H1 (cell line): Measurements from ENCODE around the gene SH3RF2. TPM values are rescaled to one million over a fixed set of nuclear protein-coding genes. Genes with fewer than 3 reads are reported as not detected.

ENCODE experiments used
- CTCF ChIA-PET: fragments of 300-600 bp; sonication (Branson Sonifier 250); formaldehyde crosslinking; loops from one replicate; lab custom pipeline; 2021; ENCODE audit not compliant: partially characterized antibody; lab: Charles Lee
- POLR2A ChIA-PET: fragments of 300-600 bp; sonication (Branson Sonifier 250); formaldehyde crosslinking; loops from one replicate; lab custom pipeline; 2021; ENCODE audit warnings: inconsistent platforms; ENCODE audit not compliant: partially characterized antibody; lab: Charles Lee
- DNase-seq, 2 experiments: peaks; one replicate each; pipeline versions ENCODE4 v3.0.0 to v3.0.0-alpha.2; 2010 to 2022; ENCODE audit warnings: low spot score in 2 of 2, low read depth in 1 of 2, mixed read lengths in 1 of 2
- FAIRE-seq: peaks from 2 replicates; lab custom pipeline; 2011; peaks lifted over from hg19 to GRCh38; lab: Jason Lieb, UNC
- H2AFZ ChIP-seq: 2 replicates; pipeline ENCODE4 v1.8.1; 2012; ENCODE audit warnings: low read length, inconsistent platforms
- H2AK5ac ChIP-seq: 2 replicates; pipeline ENCODE4 v1.6.1; 2013; ENCODE audit warnings: low read depth, low read length
- H2BK120ac ChIP-seq: replicated peaks from 2 replicates; pipeline ENCODE3; 2013; ENCODE audit warnings: low read depth, low read length, inconsistent platforms
- H2BK12ac ChIP-seq: 2 replicates; pipeline ENCODE4 v1.6.1; 2013; ENCODE audit warnings: low read depth, low read length
- H2BK15ac ChIP-seq: 2 replicates; pipeline ENCODE4 v1.6.1; 2013; ENCODE audit warnings: low read length
- H2BK20ac ChIP-seq: 2 replicates; pipeline ENCODE4 v1.6.1; 2013; ENCODE audit warnings: low read length
- H2BK5ac ChIP-seq: 2 replicates; pipeline ENCODE4 v1.6.1; 2013; ENCODE audit warnings: low read depth, low read length
- H3K14ac ChIP-seq: 2 replicates; pipeline ENCODE4 v1.6.1; 2013; ENCODE audit warnings: inconsistent platforms; ENCODE audit not compliant: insufficient read length
- H3K18ac ChIP-seq: 2 replicates; pipeline ENCODE4 v1.6.1; 2013; ENCODE audit warnings: low read length; ENCODE audit errors: extremely low read depth
- H3K23ac ChIP-seq: 2 replicates; pipeline ENCODE4 v1.6.1; 2013; ENCODE audit warnings: inconsistent platforms; ENCODE audit not compliant: insufficient read length
- H3K23me2 ChIP-seq: 2 replicates; pipeline ENCODE4 v1.6.1; 2013; ENCODE audit warnings: low read depth, low read length
- H3K27ac ChIP-seq: 2 replicates; pipeline ENCODE4 v1.6.1; 2011; ENCODE audit warnings: low read depth, low read length, inconsistent platforms
- H3K27me3 ChIP-seq, 4 experiments: replicated peaks in 1 of 4; 1 replicate in 1 of 4; 2 replicates in 3 of 4; pipeline versions ENCODE4 v1.6.1 to v1.8.1; 2011 to 2013; ENCODE audit warnings: low read length in 3 of 4, mild to moderate bottlenecking in 3 of 4, inconsistent platforms in 2 of 4, mixed read lengths in 2 of 4, moderate library complexity in 1 of 4; ENCODE audit not compliant: control insufficient read depth in 3 of 4, insufficient read depth in 3 of 4; ENCODE audit errors: extremely low read depth in 1 of 4
- H3K36me3 ChIP-seq, 4 experiments: 2 replicates each; pipeline versions ENCODE4 v1.6.1 to v1.8.1; 2011 to 2013; ENCODE audit warnings: mild to moderate bottlenecking in 4 of 4, low read length in 3 of 4, moderate library complexity in 2 of 4, control low read depth in 1 of 4, inconsistent platforms in 1 of 4; ENCODE audit not compliant: insufficient read depth in 4 of 4, control insufficient read depth in 2 of 4
- H3K4ac ChIP-seq: replicated peaks from 2 replicates; pipeline ENCODE3; 2013; ENCODE audit warnings: low read length, low read depth, mixed read lengths, inconsistent platforms; ENCODE audit not compliant: insufficient read length
- H3K4me1 ChIP-seq, 4 experiments: replicated peaks in 1 of 4; 1 replicate in 1 of 4; 2 replicates in 3 of 4; pipeline versions ENCODE4 v1.6.1 to v1.8.1; 2011 to 2013; ENCODE audit warnings: low read length in 3 of 4, inconsistent platforms in 2 of 4, mixed read lengths in 1 of 4; ENCODE audit not compliant: insufficient read depth in 4 of 4, control insufficient read depth in 3 of 4
- H3K4me2 ChIP-seq, 2 experiments: 2 replicates each; pipeline versions ENCODE4 v1.6.1 to v1.8.1; 2011 to 2013; ENCODE audit warnings: low read depth in 2 of 2, low read length in 2 of 2, control low read depth in 1 of 2, inconsistent platforms in 1 of 2, mild to moderate bottlenecking in 1 of 2; ENCODE audit not compliant: insufficient read depth in 1 of 2
- H3K4me3 ChIP-seq, 4 experiments: fragments of 200-600, 300-600 bp in 1 of 4; sonication (generic), shearing (Covaris generic), sonication (Bioruptor Twin) in 1 of 4; 2 replicates each; pipeline versions ENCODE4 v1.5.1 to v1.8.1; 2011 to 2016; ENCODE audit warnings: low read length in 4 of 4, low read depth in 3 of 4, control low read depth in 2 of 4, inconsistent platforms in 2 of 4, mild to moderate bottlenecking in 2 of 4, mixed read lengths in 1 of 4, moderate library complexity in 1 of 4; ENCODE audit not compliant: insufficient read depth in 2 of 4; ENCODE audit errors: extremely low read depth in 1 of 4
- H3K56ac ChIP-seq: replicated peaks from 2 replicates; pipeline ENCODE3; 2013; ENCODE audit warnings: low read depth, mild to moderate bottlenecking, mixed read lengths, low read length, inconsistent platforms; ENCODE audit not compliant: insufficient read length
- H3K79me1 ChIP-seq: 2 replicates; pipeline ENCODE4 v1.6.1; 2013; ENCODE audit warnings: low read depth, low read length, control low read depth
- H3K79me2 ChIP-seq, 2 experiments: 2 replicates each; pipeline versions ENCODE4 v1.6.1 to v1.8.1; 2012 to 2013; ENCODE audit warnings: low read length in 2 of 2, mild to moderate bottlenecking in 2 of 2, inconsistent platforms in 1 of 2; ENCODE audit not compliant: insufficient read depth in 2 of 2, control insufficient read depth in 1 of 2
- H3K9ac ChIP-seq, 4 experiments: replicated peaks in 1 of 4; 1 replicate in 1 of 4; 2 replicates in 3 of 4; pipeline versions ENCODE4 v1.6.1 to v1.8.1; 2011 to 2013; ENCODE audit warnings: low read depth in 3 of 4, low read length in 3 of 4, control low read depth in 2 of 4, mild to moderate bottlenecking in 2 of 4, moderate library complexity in 2 of 4, inconsistent platforms in 1 of 4; ENCODE audit errors: extremely low read depth in 1 of 4
- H3K9me3 ChIP-seq, 2 experiments: 2 replicates each; pipeline versions ENCODE4 v1.6.1 to v1.8.1; 2012 to 2013; ENCODE audit warnings: mild to moderate bottlenecking in 2 of 2, moderate library complexity in 2 of 2, control low read depth in 1 of 2, inconsistent platforms in 1 of 2, low read depth in 1 of 2, low read length in 1 of 2, mixed read lengths in 1 of 2; ENCODE audit not compliant: insufficient read depth in 2 of 2
- H4K20me1 ChIP-seq, 2 experiments: replicated peaks in 1 of 2; 2 replicates each; pipeline versions ENCODE3 to v1.8.1; 2011 to 2013; ENCODE audit warnings: inconsistent platforms in 2 of 2, low read length in 2 of 2, mild to moderate bottlenecking in 1 of 2; ENCODE audit not compliant: insufficient read depth in 2 of 2, control insufficient read depth in 1 of 2
- H4K5ac ChIP-seq: 2 replicates; pipeline ENCODE4 v1.6.1; 2013; ENCODE audit warnings: low read length, low read depth, mixed read lengths, inconsistent platforms; ENCODE audit not compliant: insufficient read length
- H4K8ac ChIP-seq: 2 replicates; pipeline ENCODE4 v1.8.0; 2013; ENCODE audit warnings: mild to moderate bottlenecking, moderate library complexity, low read length, inconsistent platforms; ENCODE audit not compliant: insufficient read depth; ENCODE audit errors: extremely low read depth
- H4K91ac ChIP-seq: replicated peaks from 2 replicates; pipeline ENCODE3; 2013; ENCODE audit warnings: low read length, mixed read lengths, inconsistent platforms; ENCODE audit not compliant: insufficient read length
- CBX8 ChIP-seq: fragments of 300-800, 300-1000 bp; sonication (generic); IDR thresholded peaks from 2 replicates; pipeline ENCODE4 v1.7.1; 2016; ENCODE audit warnings: low read depth, low read length, borderline replicate concordance
- CHD1 ChIP-seq: IDR thresholded peaks from 2 replicates; pipeline ENCODE4 v1.6.1; 2012; ENCODE audit warnings: low read depth, low read length, improper control_type of control experiment
- EGR1 ChIP-seq: IDR thresholded peaks from 2 replicates; pipeline ENCODE4 v1.6.1; 2011; ENCODE audit warnings: low read depth, low read length, borderline replicate concordance
- KDM1A ChIP-seq: fragments of 200-600, 300-600 bp; sonication (generic); IDR thresholded peaks from 2 replicates; pipeline ENCODE4 v1.7.1; 2016; ENCODE audit warnings: mild to moderate bottlenecking, low read length, borderline replicate concordance
- NANOG ChIP-seq: IDR thresholded peaks from 2 replicates; pipeline ENCODE4 v1.6.1; 2011; ENCODE audit warnings: low read length, low read depth, mild to moderate bottlenecking, inconsistent platforms; ENCODE audit not compliant: insufficient read depth, poor library complexity, severe bottlenecking
- RFX5 ChIP-seq: IDR thresholded peaks from 2 replicates; pipeline ENCODE4 v1.6.1; 2011; ENCODE audit warnings: low read depth, low read length, improper control_type of control experiment, borderline replicate concordance
- SAP30 ChIP-seq: fragments of 300-600 bp; sonication (generic); IDR thresholded peaks from 2 replicates; pipeline ENCODE4 v1.7.1; 2012; ENCODE audit warnings: low read length, moderate library complexity, mild to moderate bottlenecking, inconsistent platforms; ENCODE audit not compliant: insufficient read depth, insufficient replicate concordance
- SIRT6 ChIP-seq: IDR thresholded peaks from one replicate; pipeline ENCODE4 v1.7.1; 2012; ENCODE audit warnings: low read length, inconsistent platforms
- TBP ChIP-seq: IDR thresholded peaks from 2 replicates; pipeline ENCODE4 v1.6.1; 2011; ENCODE audit warnings: low read depth, low read length, improper control_type of control experiment
- TCF12 ChIP-seq: IDR thresholded peaks from 2 replicates; pipeline ENCODE4 v1.6.1; 2011; ENCODE audit warnings: low read depth, mild to moderate bottlenecking, low read length
- ZNF274 ChIP-seq: IDR thresholded peaks from 2 replicates; pipeline ENCODE4 v1.7.0; 2012; ENCODE audit warnings: low read length, borderline replicate concordance; ENCODE audit errors: extremely low read depth
- WGBS, 2 experiments: shearing (Covaris generic) in 1 of 2; methylation state at CpG; one replicate each; pipeline versions ENCODE4 v1.1.6 to v1.1.7; 2013 to 2015; ENCODE audit warnings: low lambda C conversion rate in 2 of 2, mixed read lengths in 2 of 2, inconsistent platforms in 1 of 2, low coverage in 1 of 2, missing lambda C conversion rate in 1 of 2; ENCODE audit not compliant: insufficient replicate concordance in 2 of 2, insufficient coverage in 1 of 2, insufficient read length in 1 of 2; ENCODE audit errors: extremely low coverage in 1 of 2, missing lambda C conversion rate in 1 of 2; 5-methylcytosine and 5-hydroxymethylcytosine counted together
- polyA plus RNA-seq, 7 experiments: library from polyadenylated mRNA; depleted of rRNA in 3 of 7; stranded (reverse) in 5 of 7; unstranded in 2 of 7; fragments of >200 nt in 5 of 7; fragments of 200-250 nt in 2 of 7; gene quantifications; 1 replicate in 5 of 7; 2 replicates in 1 of 7; 4 replicates in 1 of 7; pipeline versions ENCODE4 v1.2.1 to v1.2.3, GENCODE V29; 2011 to 2013; ENCODE audit warnings: missing spikeins in 2 of 7, mixed read lengths in 2 of 7
- total RNA-seq: library from RNA; stranded (reverse); fragmentation: NEBNext Ultra II Directional; extraction: Animal tissue kit (Norgen Biotek cat#: 25700); gene quantifications from 2 replicates; pipeline ENCODE4 v1.2.1, GENCODE V29; 2021
- TF ChIP-seq, protein P1 (sequence below), 3 experiments: IDR thresholded peaks; 1 replicate in 2 of 3; 2 replicates in 1 of 3; pipeline versions ENCODE4 v1.5.1 to v1.6.1; 2011; ENCODE audit warnings: low read length in 3 of 3, mild to moderate bottlenecking in 3 of 3, inconsistent platforms in 2 of 3, low read depth in 1 of 3, moderate library complexity in 1 of 3; ENCODE audit not compliant: insufficient read depth in 1 of 3; ENCODE audit errors: control extremely low read depth in 1 of 3

SH3RF2 gene
- total and polyA plus RNA-seq, 2 of the 8 experiments (the other 6 are each of a cell fraction or from before 2014, with no cell fraction given), result 0.80 to 0.95 TPM

DNA sequence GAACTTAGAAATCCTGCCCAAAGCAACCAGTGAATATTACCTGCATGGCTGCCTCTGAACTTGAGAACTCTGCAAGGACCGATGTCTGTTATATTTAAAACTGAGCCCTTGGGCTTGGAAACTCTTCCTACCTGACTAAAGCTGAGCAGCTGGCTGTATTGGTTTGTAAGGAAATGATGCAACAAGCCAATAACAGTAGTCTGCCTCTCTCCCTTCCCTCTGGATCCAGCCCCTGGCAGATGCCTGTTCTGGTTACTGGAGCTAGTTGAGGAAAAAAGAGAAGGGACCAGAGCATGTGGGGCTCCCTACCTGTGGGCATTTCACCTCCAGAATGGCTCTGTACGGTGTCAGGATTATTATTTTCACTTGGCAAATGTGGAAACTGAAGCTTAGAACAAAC is 34.7 kb downstream of the SH3RF2 start:
- Histone ChIP-seq H4K20me1 (no peaks in the 10 kb centered on the region), H3K27me3 (no peaks in the 10 kb centered on the region), H3K79me1 (no peaks in the 10 kb centered on the region), H4K91ac (no peak overlapping the region), H3K56ac (no peak overlapping the region), H3K27ac (no peak overlapping the region), H2BK5ac (no peak overlapping the region), H3K9me3 (peaks cover 0 to 2% of the 10 kb centered on the region in 2 experiments; a peak in 1 of 4 replicates), H4K5ac (no peak overlapping the region), H3K18ac (no peak overlapping the region), H3K79me2 (no peaks in the 10 kb centered on the region), H2BK120ac (no peak overlapping the region), H2BK12ac (no peak overlapping the region), H2BK15ac (no peak overlapping the region), H3K23ac (no peak overlapping the region), H3K9ac (no peak overlapping the region), H2AK5ac (no peak overlapping the region), H3K4me1 (no peaks in the 10 kb centered on the region), H3K4me3 (no peak overlapping the region), H2BK20ac (no peak overlapping the region), H3K14ac (no peak overlapping the region), H3K4ac (no peak overlapping the region), H4K8ac (no peak overlapping the region), H2AFZ (no peak overlapping the region), H3K4me2 (no peak overlapping the region), H3K23me2 (no peaks in the 10 kb centered on the region), H3K36me3 (no peaks in the 10 kb centered on the region)
- no peak for TF ChIP-seq CBX8
- TF ChIP-seq TCF12, result no peak
- no peak for TF ChIP-seq NANOG
- TF ChIP-seq, protein P1, sequence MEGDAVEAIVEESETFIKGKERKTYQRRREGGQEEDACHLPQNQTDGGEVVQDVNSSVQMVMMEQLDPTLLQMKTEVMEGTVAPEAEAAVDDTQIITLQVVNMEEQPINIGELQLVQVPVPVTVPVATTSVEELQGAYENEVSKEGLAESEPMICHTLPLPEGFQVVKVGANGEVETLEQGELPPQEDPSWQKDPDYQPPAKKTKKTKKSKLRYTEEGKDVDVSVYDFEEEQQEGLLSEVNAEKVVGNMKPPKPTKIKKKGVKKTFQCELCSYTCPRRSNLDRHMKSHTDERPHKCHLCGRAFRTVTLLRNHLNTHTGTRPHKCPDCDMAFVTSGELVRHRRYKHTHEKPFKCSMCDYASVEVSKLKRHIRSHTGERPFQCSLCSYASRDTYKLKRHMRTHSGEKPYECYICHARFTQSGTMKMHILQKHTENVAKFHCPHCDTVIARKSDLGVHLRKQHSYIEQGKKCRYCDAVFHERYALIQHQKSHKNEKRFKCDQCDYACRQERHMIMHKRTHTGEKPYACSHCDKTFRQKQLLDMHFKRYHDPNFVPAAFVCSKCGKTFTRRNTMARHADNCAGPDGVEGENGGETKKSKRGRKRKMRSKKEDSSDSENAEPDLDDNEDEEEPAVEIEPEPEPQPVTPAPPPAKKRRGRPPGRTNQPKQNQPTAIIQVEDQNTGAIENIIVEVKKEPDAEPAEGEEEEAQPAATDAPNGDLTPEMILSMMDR (IDR thresholded peaks at IDR 0.05; ENCODE audit: control extremely low read depth in 1 of 3, insufficient read depth in 1 of 3, low read depth in 1 of 3, low read length in 3 of 3), result no peak
- TF ChIP-seq CHD1, result no peak
- TF ChIP-seq SAP30, result no peak
- no peak for TF ChIP-seq KDM1A
- no peak for TF ChIP-seq EGR1
- no peak for TF ChIP-seq RFX5
- TF ChIP-seq TBP, result no peak
- TF ChIP-seq SIRT6, result no peak
- no peak for TF ChIP-seq ZNF274
- 83% methylated on average over 2 of the region's 2 CpGs; no CpG with 5 or more reads in 1 of the 2 experiments for WGBS, 2 experiments
- POLR2A ChIA-PET, result interaction anchor here (1.7 kb wide), 1 partner anchor 9 kb away, joined by 6 read pairs; no protein-coding TSS in a partner anchor
- no peak for FAIRE-seq
- DNase-seq, result no peak
- CTCF ChIA-PET, result interaction anchor here (0.6 to 1.6 kb wide), 7 partner anchors 10 to 77 kb away, joined by 3 to 9 read pairs (median 3); partner anchors contain the start of gene SH3RF2
